K562 (cell line): ENCODE results near the gene GFAP. TPM values are rescaled to one million over a fixed set of nuclear protein-coding genes. Genes with fewer than 3 reads are reported as not detected.
A peak's percentile ranks its signal among the peaks of the same experiment; 100 is the strongest.

ENCODE experiments used
- ATAC-seq: fragments of 200-7000 bp; cut with Tn5 transposase; 3 replicates; pipeline ENCODE4 v1.9.1; 2020; ENCODE audit warnings: moderate library complexity
- BruUV-seq: library from RNA; stranded (reverse); fragments of 400-500 nt; replicated peaks from 2 replicates; lab custom pipeline; 2021; lab: Mats Ljungman, UMichigan
- CTCF ChIA-PET: fragments of 300-600 bp; formaldehyde crosslinking; extraction: SDS; loops from one replicate; lab custom pipeline; 2021; ENCODE audit warnings: low intra/inter-chr PET ratio; lab: Yijun Ruan, JAX
- POLR2A ChIA-PET: fragments of 300-600, 350-650 bp; sonication (Branson Sonifier 250); formaldehyde crosslinking; extraction: SDS; loops from one replicate; lab custom pipeline; 2021; ENCODE audit warnings: antibody characterized with exemption, inconsistent platforms; lab: Yijun Ruan, JAX
- DNase-seq, 4 experiments: peaks; one replicate each; pipeline versions ENCODE4 v3.0.0 to v3.0.0-alpha.2; 2011 to 2018; ENCODE audit warnings: low spot score in 3 of 4, mixed read lengths in 3 of 4; ENCODE audit errors: extremely low read depth in 1 of 4
- FAIRE-seq: peaks from 2 replicates; lab custom pipeline; 2011; peaks lifted over from hg19 to GRCh38; lab: Jason Lieb, UNC
- H2AFZ ChIP-seq: 2 replicates; pipeline ENCODE4 v1.6.0; 2011; ENCODE audit warnings: low read depth, low read length, control low read depth, inconsistent platforms
- H3K27ac ChIP-seq: fragments of 200-600 bp; 3 replicates; pipeline ENCODE4 v1.8.0; 2011; ENCODE audit warnings: low read depth, mild to moderate bottlenecking, control low read depth, inconsistent platforms, low read length, moderate library complexity, mixed read lengths; ENCODE audit errors: extremely low read depth
- H3K27me3 ChIP-seq, 2 experiments: fragments of 300-600 bp in 1 of 2; 2 replicates in 1 of 2; 3 replicates in 1 of 2; pipeline versions ENCODE4 v1.6.0 to v1.8.0; 2011; ENCODE audit warnings: inconsistent platforms in 2 of 2, low read length in 2 of 2, mild to moderate bottlenecking in 1 of 2, mixed read lengths in 1 of 2, moderate library complexity in 1 of 2; ENCODE audit not compliant: control insufficient read depth in 2 of 2, insufficient read depth in 2 of 2
- H3K36me3 ChIP-seq: fragments of 300-600 bp; 3 replicates; pipeline ENCODE4 v1.8.0; 2011; ENCODE audit warnings: mild to moderate bottlenecking, low read length, inconsistent platforms; ENCODE audit not compliant: control insufficient read depth, insufficient read depth
- H3K4me1 ChIP-seq, 2 experiments: fragments of 200-600 bp in 1 of 2; replicated peaks in 1 of 2; 2 replicates in 1 of 2; 3 replicates in 1 of 2; pipeline versions ENCODE4 v1.5.1 to v1.8.0; 2011; ENCODE audit warnings: inconsistent platforms in 2 of 2, low read length in 2 of 2, mild to moderate bottlenecking in 1 of 2, mixed read lengths in 1 of 2, moderate library complexity in 1 of 2; ENCODE audit not compliant: control insufficient read depth in 2 of 2, insufficient read depth in 2 of 2
- H3K4me2 ChIP-seq: 2 replicates; pipeline ENCODE4 v1.6.1; 2011; ENCODE audit warnings: low read length, control low read depth, inconsistent platforms, mixed read lengths; ENCODE audit not compliant: insufficient read depth
- H3K4me3 ChIP-seq: fragments of 200-600 bp; sonication (generic), shearing (Covaris generic); 2 replicates; pipeline ENCODE4 v1.5.1; 2016; ENCODE audit warnings: control low read depth, inconsistent platforms
- H3K79me2 ChIP-seq: fragments of 200-600 bp; 3 replicates; pipeline ENCODE4 v1.8.0; 2011; ENCODE audit warnings: low read length, inconsistent platforms; ENCODE audit not compliant: control insufficient read depth, insufficient read depth
- H3K9ac ChIP-seq, 2 experiments: 2 replicates each; pipeline versions ENCODE4 v1.6.0 to v1.6.1; 2011; ENCODE audit warnings: low read depth in 2 of 2, low read length in 2 of 2, control low read depth in 1 of 2, inconsistent platforms in 1 of 2, mild to moderate bottlenecking in 1 of 2, mixed read lengths in 1 of 2; ENCODE audit not compliant: insufficient read depth in 1 of 2
- H3K9me1 ChIP-seq: one replicate; pipeline ENCODE4 v1.6.0; 2011; ENCODE audit warnings: inconsistent platforms, mild to moderate bottlenecking, low read length, moderate library complexity; ENCODE audit not compliant: control insufficient read depth, insufficient read depth
- H3K9me3 ChIP-seq: replicated peaks from 2 replicates; pipeline ENCODE4 v1.5.1; 2011; ENCODE audit warnings: low read depth, low read length, inconsistent platforms; ENCODE audit not compliant: control insufficient read depth, insufficient read depth
- H4K20me1 ChIP-seq: replicated peaks from 2 replicates; pipeline ENCODE4 v1.6.1; 2011; ENCODE audit warnings: low read length, inconsistent platforms, mixed read lengths; ENCODE audit not compliant: control insufficient read depth, insufficient read depth
- CHD1 ChIP-seq: fragments of 200-600 bp; sonication (generic); IDR thresholded peaks from one replicate; pipeline ENCODE4 v1.6.1; 2012; ENCODE audit warnings: mild to moderate bottlenecking, moderate library complexity, low read length, inconsistent platforms
- HNRNPH1 ChIP-seq: fragments of 200-400 bp; formaldehyde crosslinking; optimal IDR thresholded peaks from 2 replicates; pipeline ENCODE3; 2017; ENCODE audit warnings: low read depth, mild to moderate bottlenecking, low read length, moderate library complexity
- NFRKB ChIP-seq: fragments of 450-650 bp; IDR thresholded peaks from 2 replicates; pipeline ENCODE4 v1.6.1; 2016; ENCODE audit warnings: low read depth
- RBFOX2 ChIP-seq: fragments of 200-400 bp; formaldehyde crosslinking; IDR thresholded peaks from 2 replicates; pipeline ENCODE4 v1.6.1; 2017; ENCODE audit warnings: low read depth, mild to moderate bottlenecking, low read length, moderate library complexity
- WGBS: fragments of 100-300 bp; shearing (Covaris generic); methylation state at CpG from one replicate; pipeline ENCODE4 v1.1.6; 2016; ENCODE audit warnings: low coverage, mixed read lengths; ENCODE audit not compliant: insufficient coverage; ENCODE audit errors: missing lambda C conversion rate; 5-methylcytosine and 5-hydroxymethylcytosine counted together
- in situ Hi-C: fragments of 300-500 bp; cut with MboI; formaldehyde crosslinking; loops from 4 replicates; pipeline ENCODE4 v1.15.0; 2018; ENCODE audit warnings: inconsistent platforms, mixed read lengths
- intact Hi-C: fragments of 100-400 bp; cut with micrococcal nuclease; formaldehyde crosslinking; loops from 2 replicates; pipeline ENCODE4 v1.14.2; 2022
- polyA plus RNA-seq, 8 experiments: library from polyadenylated mRNA; depleted of rRNA in 4 of 8; stranded (reverse) in 5 of 8; unstranded in 3 of 8; fragments of >200 nt; fragmentation: Nextera tagmentation in 2 of 8; fragmentation: Illumina TruSeq in 1 of 8; extraction: Ambion mirVana in 2 of 8; extraction: Trizol in 1 of 8; gene quantifications; 2 replicates each; pipeline versions ENCODE4 v1.2.1 to v1.2.3, GENCODE V29; 2011 to 2014; ENCODE audit warnings: inconsistent platforms in 1 of 8, missing spikeins in 1 of 8
- total RNA-seq, 7 experiments: library from RNA; depleted of rRNA in 6 of 7; stranded (reverse); fragments of >200 nt in 6 of 7; fragmentation: Illumina TruSeq in 2 of 7; extraction: Trizol in 2 of 7; gene quantifications; 2 replicates each; pipeline versions ENCODE4 v1.2.1 to v1.2.3, GENCODE V29; 2011 to 2021; ENCODE audit warnings: low replicate concordance in 1 of 7

The GFAP gene
- total and polyA plus RNA-seq, 9 of the 15 experiments (the other 6 are each of a cell fraction or from before 2014, with no cell fraction given), result 0.07 to 1.4 (median 0.60) TPM; not detected in 1

DNA sequence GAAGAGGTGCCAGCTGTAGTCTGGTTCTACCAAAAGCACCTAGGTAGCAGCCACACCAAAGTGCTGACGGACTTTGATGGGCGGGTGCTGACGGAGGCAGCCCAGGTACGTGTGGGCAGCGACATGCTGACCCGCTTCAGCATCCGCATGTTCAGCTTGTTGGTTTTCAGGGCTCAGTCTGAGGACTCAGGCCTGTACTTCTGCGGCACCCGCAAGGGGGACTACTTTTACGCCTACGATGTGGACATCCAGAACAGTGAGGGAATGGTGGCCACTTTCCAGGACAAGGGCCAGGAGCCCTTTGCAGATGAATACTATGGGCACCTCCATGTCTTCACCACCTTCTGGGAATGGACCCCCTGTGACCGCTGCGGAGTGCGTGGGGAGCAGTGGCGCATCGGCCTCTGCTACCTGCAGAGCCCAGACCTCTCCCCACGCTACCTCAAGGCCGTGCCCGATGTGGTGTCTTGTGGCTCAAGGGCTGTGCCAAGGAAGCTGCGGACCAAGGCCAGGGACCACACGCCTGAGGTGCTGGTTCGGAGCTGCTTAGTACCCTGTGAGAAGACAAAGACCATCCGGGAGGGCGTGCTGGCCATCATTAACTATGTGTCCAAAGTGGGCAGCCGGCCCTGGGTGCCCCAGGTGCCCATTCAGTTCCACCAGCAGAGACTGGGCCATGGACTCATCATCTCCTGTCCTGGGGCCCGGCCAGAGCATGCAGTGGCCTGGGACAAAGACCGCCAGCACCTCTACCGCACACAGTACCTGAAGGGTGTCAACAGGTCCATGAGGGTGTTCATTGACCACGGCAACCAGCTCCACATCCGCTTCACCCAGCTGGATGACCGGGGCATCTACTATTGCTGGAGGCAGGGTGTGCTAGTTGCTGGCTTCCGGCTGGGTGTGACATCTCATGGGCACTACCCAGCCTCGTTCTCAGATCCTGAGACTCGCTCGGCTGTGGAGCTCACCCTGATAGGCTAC, 11.0 kb downstream of the GFAP start:
- POLR2A ChIA-PET, result interaction anchor here (0.7 to 1.5 kb wide), 3 partner anchors 16 to 199 kb away, joined by 3 to 4 read pairs (median 3); no protein-coding TSS in a partner anchor
- Histone ChIP-seq H3K9ac (no peak overlapping the region), H3K36me3 (no peaks in the 10 kb centered on the region), H3K4me3 (no peak overlapping the region), H2AFZ (no peak overlapping the region), H3K4me1 (peaks cover 37 to 39% of the 10 kb centered on the region in 2 experiments), H3K27me3 (no peaks in the 10 kb centered on the region), H3K79me2 (peaks cover 2% of the 10 kb centered on the region; the same call in 1 of the 3 replicates), H3K4me2 (no peak overlapping the region), H3K9me1 (peaks cover 7% of the 10 kb centered on the region), H3K9me3 (no peaks in the 10 kb centered on the region), H3K27ac (no peak overlapping the region), H4K20me1 (no peaks in the 10 kb centered on the region)
- WGBS, result 81% methylated on average over 35 of the region's 35 CpGs
- BruUV-seq, result no TSS peak
- TF ChIP-seq HNRNPH1, result no peak
- no peak for TF ChIP-seq CHD1
- TF ChIP-seq RBFOX2, result 0 out of 2 replicates have a peak, but pooled peaks have one; percentile 13
- TF ChIP-seq NFRKB, result no peak
- in situ Hi-C loops, result no loop called here
- intact Hi-C loops, result no loop called here
- CTCF ChIA-PET, result no interaction called here
- ATAC-seq (no peak), DNase-seq (no peak), FAIRE-seq (no peak)
